Measurements from ENCODE around the gene CFAP68.

CFAP68 gene, protein sequence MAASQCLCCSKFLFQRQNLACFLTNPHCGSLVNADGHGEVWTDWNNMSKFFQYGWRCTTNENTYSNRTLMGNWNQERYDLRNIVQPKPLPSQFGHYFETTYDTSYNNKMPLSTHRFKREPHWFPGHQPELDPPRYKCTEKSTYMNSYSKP

DNA sequence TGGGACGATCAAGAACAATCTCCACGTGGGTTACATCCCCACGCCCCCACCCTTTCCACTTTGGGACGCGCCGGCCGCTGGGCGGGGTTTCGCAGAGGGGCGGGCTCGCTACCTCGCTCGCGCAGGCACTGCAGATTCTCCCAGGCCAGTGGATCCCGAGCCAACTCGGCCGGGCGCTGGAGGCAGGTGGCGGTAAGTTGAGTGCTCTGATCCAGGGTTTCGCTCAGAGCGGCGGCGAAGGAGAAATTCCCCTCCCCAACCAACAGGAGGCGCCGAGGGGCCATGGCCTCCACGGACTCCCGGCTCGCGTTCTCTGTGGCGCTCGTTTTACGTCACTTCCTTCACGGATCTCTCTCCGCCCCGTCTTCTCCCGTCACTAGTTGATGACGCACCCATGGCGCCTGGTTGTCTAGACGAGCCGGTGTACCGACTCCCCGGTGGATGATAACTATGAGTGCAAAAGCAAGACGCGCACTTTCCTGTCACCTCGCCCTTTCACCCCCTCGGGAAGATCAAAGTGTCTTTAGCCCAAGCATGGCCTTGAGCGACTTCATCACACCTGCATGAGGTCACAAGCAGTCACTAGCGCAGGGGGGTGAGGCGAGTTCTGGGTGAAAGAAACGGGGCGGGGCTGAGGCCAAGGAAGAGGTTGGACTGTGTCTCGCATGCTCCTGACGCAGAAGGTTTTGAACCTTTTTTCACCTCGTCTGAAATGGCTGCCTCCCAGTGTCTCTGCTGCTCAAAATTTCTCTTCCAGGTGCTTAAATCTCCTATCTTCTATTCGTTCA lies at the start of gene CFAP68, which contains the start of gene FDXACB1:
Gene CFAP68 (plus strand): TSS at position 693 of the 788 bp plus-strand sequence. CDS start 20 bp downstream, at position 713.
Gene FDXACB1 (minus strand): TSS at position 317 of the 788 bp plus-strand sequence. CDS start 33 bp downstream, at position 284.
- Histone ChIP-seq H3K4me3 (peak within 1 kb of the TSS; percentile 49 to 68 (median 57)), H3K27ac (peak within 1 kb of the TSS; percentile 71 to 97 (median 90))

DNA sequence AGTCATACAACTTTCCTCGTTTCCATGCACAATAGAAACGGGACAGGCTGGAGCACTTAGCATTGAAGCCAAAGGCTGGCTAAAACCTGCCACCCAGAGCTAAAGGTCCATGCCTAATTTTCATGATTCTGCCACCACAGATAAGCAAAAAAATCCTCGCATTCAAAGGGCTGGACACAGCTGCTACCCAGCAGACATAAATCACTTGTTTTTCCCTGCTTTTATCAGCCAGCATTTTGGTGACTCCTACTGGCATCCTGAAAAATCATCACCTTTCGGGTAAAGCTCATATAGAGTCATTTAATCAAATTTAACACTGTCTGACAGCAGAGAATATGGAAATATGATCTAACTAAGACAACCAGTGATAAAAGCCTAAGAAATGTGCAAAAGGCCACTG lies 45.8 kb upstream of the CFAP68 start:
- Histone ChIP-seq H3K27ac (no peak overlapping the region), H3K4me3 (no peak overlapping the region)

DNA sequence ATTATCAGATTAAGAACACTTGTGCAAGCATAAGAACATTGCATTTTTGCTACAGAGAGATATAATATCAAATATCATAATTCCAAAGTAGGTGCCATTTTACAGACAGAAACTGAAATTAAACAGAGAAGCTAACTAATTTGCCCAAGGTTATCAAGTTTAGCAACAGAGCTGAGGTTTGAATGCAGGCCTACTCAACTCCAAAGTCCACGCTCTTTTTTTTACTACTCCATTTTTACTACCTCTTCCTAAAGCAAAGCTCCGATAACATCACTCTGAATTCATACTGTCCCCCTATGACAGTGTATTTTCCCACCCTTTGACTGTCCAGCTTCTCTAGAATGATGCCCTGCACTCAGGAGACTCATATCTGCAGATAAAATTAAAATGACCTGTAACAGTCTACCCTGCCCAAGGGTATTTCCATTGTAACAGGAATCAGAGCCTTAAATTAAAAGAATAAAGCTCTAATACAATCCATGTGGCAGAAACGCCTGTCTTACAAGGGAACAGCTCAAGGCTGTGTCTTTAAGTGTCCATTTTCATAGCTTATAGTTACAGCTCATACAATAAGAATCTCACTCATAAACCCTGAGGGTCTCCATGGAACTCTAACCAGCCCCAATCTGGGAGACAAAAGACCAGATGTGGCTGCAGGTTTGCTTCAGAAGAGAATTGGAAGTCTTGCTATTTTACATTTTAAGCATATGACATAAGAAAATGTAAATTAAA lies 44.7 kb upstream of the CFAP68 start:
- H3K4me3 ChIP-seq, result no peak overlapping the region
- H3K27ac ChIP-seq, result no peak overlapping the region

DNA sequence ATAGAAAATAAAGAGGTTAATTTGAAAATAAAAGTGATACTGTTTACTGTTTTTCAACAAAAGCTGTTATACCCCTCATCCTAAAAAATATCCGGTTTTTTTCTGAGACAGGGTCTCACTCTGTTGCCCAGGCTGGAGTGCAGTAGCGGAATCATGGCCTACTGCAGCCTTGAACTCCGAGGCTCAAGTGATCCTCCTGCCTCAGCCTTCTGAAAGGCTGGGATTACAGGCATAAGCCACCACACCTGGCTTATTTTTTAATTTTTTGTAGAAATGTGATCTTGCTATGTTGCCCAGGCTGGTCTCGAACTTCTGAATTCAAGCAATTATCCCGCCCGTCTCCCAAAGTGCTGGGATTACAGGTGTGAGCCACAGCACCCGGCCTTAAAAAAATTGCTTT lies 43.7 kb upstream of the CFAP68 start:
- Histone ChIP-seq H3K27ac (no peak overlapping the region), H3K4me3 (no peak overlapping the region)

DNA sequence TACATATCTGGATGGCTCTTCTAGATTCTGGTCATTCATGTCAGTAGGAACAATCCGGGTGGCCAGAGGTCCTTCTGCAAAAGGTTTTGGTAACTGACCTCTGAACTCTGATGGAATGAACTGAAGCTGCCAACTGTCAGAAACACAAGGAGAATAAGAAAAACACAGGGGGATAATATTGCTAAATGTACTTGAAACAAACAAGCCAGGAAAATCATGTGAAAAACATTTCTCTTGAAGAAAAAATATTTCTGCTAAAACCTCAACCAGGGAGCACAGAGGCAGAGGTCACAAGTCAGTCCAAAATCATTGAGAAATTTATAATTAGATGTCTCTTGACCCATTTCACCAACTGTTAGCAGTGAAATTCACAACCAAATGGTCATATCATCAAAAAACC lies 43.2 kb upstream of the CFAP68 start:
- H3K4me3 ChIP-seq, result no peak overlapping the region
- H3K27ac ChIP-seq, result no peak overlapping the region

DNA sequence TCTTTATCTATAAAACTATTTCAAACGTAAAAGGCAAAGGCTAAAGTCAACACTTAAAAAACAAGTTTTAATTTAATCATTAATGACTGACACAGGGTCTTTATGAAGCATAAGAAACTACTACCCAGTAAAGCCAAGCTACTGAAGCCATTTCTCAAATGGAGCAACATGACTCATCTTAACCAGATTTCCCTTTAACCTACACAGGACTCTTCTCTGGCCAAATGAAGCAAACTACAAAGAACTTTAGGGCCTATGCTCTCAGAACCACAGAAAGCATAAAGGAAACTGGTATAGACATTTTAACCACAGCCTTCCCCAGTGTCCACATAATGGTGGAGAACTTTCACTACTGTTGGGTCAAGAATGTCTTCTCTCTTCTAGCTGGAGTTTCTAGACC lies 42.6 kb upstream of the CFAP68 start:
- Histone ChIP-seq H3K27ac (no peak overlapping the region), H3K4me3 (no peak overlapping the region)

DNA sequence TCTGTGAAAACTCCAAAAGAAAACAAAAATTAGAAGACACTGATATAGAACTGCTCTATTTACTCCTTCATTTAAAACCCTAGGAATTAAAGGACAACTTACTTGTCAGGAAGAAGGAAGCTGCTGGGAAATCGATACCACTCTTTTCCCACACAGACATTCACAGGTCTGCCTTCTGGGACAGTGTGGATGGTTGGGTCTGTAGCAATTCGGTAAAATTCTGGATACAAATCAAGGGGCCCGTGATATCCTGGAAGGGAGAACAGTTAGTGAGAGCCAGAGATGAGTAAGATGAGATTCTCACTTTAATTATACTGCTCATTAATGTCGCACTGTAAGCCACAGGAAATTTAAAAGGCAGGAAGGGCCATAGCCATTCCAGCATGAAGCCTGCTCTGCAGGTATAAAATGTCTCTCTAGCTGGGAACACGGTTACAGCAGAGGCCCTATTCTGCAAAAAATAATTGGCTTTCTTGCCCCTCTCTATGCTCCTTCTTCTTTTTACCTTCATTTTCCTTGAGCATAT lies 41.9 kb upstream of the CFAP68 start:
- no peak overlapping the region for H3K27ac ChIP-seq
- no peak overlapping the region for H3K4me3 ChIP-seq

DNA sequence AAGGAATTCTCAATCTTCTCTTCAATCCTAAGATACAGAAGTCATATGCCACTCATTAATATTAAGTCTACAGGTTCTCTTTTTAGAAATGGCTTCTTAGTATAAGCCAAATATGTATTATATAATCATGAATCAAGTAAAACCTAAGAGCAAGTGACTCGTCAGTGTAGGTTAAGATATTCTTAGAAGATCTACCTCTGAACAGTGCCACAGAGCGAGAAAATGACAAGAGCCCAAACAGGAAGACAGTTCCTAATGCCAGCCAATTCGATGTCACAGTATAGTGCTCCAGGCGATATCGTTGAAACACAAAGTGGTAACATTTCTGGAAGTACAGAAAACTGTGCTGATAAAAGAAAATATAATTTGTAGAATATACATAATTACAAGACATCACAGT lies 41.3 kb upstream of the CFAP68 start:
- Histone ChIP-seq H3K27ac (no peak overlapping the region), H3K4me3 (no peak overlapping the region)

DNA sequence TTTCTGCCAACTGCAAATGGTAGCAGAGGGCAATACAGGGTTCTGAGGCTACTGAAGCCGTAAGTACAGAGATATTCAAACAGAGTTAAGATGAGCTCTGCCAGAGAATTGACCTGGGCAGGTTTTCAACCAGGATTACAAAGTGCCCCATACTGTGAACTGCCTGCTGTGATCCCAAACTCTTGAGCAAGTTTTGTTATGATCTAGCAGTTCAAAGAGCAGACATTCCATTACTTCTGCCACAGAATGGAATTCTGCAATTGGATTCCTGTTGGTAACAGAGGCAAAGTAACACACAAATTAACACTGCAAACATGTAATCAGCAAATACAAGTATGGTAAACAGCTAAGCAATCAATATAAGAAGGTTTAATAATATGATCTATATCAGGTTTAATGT lies 39.2 kb upstream of the CFAP68 start:
- Histone ChIP-seq H3K4me3 (no peak overlapping the region), H3K27ac (no peak overlapping the region)

DNA sequence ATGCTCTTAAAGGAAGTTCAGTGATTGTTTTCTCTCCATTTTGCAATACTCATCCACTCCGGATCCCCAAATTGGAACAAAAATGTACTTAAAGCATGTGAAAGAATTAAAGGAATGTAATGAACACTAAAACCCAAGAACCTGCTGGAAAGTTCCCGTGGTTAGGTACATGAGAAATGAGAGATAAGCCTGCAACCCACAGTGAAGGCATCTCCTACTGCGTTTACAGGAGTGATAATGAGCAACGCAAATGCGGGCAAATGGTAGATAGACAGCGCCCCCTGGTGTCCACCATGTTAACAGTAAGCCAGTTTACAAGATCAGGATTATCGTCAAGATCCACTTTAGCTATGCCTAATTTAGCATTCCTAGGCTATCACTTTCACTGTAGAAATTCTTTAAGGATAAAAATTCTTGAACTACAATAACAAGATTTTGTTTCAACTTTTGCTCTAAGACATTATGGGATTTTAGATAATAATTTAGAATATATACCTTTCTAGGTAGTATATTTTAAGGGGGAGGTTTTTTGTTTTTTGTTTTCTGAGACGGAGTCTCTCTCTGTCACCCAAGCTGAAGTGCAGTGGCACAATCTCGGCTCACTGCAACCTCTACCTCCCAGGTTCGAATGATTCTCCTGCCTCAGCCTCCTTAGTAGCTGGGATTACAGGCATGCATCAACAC lies 37.8 kb upstream of the CFAP68 start:
- Histone ChIP-seq H3K27ac (no peak overlapping the region), H3K4me3 (no peak overlapping the region)

DNA sequence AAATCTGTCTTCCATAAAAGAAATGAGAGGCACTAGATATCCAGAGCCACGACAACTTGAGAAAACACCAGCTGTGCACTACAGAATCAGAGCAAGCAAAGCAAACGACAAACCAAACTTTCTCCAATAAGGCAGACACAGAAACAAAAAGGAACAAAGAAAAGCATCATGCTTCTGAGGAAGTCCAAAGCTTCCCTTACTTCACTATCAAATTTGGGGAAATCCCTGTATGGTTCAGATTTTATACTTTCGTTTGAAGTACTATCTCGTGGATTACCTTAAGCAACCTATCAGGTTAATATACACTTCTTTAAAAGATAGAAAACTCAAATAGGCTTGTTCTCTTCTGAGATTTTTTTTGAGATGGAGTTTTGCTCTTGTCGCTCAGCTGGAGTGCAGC lies 35.7 kb upstream of the CFAP68 start:
- Histone ChIP-seq H3K27ac (no peak overlapping the region), H3K4me3 (no peak overlapping the region)

DNA sequence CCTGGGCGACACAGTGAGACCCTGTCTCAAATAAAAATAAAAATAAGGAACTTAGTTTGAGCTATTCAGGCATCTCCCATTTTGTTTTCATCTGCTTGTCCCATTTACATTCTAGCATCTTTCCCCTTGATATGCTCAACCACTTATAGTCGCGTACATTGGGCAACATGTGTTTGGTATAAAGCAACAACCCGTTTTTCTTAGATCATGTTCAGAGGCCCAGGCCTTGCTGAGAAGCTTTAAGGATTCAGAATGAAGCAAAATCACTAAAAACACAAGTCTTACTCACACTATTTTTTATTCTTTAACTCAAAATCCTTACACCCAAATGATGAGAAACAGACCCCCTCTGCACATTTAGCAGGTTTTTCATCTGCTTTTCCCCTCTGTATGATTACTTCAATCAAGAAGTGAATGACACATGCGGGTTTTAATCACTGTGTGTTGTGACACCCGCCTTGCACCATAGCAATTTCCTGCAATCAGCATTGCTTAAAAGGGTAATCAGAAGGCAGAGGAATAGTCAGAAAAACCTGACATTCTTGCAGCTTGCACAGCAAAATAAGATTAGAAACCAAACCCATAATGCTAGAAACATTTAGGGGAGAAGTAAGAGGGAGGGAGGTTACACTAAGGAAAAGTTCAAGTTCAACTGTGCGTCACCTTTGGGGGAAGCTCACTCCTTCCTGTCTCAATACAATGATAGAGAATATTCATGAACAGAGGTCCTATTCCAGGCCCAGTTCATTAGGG lies 33.9 kb upstream of the CFAP68 start:
- Histone ChIP-seq H3K27ac (peak overlapping the region in 3 of 21 experiments; percentile 0 to 33 (median 30)), H3K4me3 (no peak overlapping the region)

DNA sequence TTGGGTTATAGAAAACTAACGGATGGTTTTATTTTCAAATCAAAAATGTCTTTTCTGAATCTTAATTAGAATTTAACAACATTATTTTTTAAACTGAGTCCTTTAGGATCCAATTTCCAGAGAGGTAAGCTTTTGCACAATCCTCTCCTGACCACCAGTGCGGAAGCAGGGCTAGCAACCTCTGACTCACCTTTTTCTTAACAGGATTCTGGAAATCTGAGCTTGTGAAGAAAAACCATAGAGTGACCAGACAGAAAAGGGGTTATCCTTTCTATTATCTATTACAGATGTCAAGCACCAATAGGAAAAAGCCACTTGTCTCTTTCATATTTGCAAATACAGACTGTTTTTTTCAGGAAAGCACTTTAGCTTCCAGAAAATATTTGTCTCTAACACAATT lies 33.3 kb upstream of the CFAP68 start:
- Histone ChIP-seq H3K4me3 (no peak overlapping the region), H3K27ac (peak overlapping the region in 1 of 21 experiments; percentile 33)

DNA sequence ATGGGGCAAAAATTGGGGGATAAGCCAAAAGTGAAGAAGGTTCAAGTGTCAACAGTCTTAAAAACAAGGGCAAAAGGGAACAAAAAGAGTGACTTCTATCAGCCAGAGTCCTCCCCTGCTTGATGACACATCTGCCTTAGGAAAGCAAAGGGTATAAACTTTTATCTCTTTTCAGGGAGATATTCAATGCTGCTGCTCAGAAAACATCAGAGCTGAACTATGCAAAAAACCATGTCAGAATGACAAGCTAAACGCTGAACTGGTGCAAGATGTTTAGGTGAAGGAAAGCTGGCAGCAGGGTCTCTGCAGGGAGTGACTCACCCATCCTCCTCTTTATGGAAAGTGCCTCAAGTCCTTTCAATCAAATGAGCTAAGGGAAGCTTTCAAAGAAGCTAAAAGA lies 32.7 kb upstream of the CFAP68 start:
- Histone ChIP-seq H3K4me3 (no peak overlapping the region), H3K27ac (no peak overlapping the region)

DNA sequence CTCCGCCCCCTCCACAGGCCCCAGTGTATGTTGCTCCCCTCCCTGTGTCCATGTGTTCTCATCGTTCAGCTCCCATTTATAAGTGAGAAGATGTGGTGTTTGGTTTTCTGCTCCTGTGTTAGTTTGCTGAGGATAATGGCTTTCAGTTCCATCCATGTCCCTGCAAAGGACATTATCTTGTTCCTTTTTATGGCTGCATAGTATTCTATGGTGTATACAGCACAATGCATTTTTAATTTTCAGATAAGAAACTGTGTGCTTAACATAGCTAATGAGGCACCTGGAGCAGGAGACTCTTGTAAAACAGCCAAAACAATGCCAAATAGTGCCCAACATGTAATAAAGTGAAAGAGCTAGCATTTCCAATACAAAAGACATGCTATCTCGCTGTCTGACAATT lies 29.7 kb upstream of the CFAP68 start:
- no peak overlapping the region for H3K4me3 ChIP-seq
- no peak overlapping the region for H3K27ac ChIP-seq

DNA sequence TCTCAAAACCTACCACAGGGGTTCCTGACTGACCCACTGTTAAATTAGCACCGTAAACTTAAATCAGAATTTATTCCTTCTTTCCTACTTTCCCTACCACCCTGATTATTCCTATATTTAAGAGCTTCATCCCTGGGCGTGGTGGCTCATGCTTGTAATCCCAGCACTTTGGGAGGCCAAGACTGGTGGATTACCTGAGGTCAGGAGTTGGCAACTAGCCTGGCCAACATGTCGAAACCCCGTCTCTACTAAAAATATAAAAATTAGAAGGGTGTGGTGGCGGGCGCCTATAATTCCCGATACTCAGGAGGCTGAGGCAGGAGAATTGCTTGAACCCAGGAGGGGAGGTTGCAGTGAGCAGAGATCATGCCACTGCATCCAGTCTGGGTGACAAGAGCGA lies 28.3 kb upstream of the CFAP68 start:
- Histone ChIP-seq H3K4me3 (no peak overlapping the region), H3K27ac (no peak overlapping the region)

DNA sequence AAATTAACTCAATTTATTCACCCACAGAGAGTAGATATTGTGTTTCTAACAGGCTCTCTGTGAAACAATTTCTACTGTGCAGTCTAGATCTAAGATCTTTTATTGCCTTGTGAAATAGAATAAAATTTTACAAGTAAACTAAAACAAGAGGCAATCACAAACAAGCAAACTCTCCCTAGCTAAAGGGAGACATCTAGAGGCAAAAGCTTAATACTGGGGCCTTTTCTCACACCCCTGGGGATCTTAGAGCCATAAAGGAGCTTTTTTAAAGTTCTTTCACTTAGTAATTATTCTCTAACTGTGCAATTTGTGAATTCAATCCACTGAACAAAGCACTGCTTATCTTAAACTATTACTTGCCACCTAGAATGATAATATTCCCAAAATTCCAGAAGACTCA lies 27.7 kb upstream of the CFAP68 start:
- Histone ChIP-seq H3K27ac (no peak overlapping the region), H3K4me3 (no peak overlapping the region)

DNA sequence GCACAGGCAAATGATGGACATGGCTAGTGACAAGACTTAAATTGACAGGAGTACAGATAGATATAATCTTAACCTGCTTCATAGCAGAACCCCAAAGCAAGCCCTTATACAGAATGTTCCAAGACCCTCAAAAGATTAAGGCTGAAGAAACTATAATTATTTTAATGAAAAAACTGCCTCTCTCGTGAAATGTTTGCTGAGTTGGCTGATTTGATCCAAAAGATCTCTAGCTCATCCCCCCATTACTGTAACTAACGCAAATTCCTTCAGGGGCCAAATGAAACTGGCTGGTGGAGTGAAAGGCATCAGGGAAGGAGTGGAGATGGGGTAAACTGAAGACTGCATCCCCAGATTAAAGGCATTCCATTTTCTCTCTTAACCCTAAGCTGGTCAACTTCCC lies 27.2 kb upstream of the CFAP68 start:
- no peak overlapping the region for H3K4me3 ChIP-seq
- no peak overlapping the region for H3K27ac ChIP-seq

DNA sequence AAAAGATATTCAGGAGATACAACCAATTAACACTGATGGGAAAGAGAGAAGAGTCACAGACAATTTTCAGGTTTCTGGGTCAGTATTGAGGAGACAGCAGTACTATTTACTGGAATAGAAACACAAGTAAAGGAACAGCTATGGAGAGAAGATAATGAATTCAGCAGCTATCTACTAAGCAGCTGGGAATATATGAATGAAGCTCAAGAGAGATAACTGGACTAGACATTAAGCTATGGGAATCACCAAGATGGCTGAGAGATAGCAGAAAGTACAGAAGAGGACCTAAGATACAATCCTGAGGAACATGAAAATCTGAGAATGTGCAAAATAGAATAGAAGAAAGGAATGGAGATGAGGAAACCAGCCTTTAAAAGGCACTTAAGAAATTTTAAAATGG lies 23.8 kb upstream of the CFAP68 start:
- H3K27ac ChIP-seq, result no peak overlapping the region
- no peak overlapping the region for H3K4me3 ChIP-seq
